Measurements from ENCODE around the gene NANOS3. TPM values are rescaled to one million over a fixed set of nuclear protein-coding genes. Genes with fewer than 3 reads are reported as not detected.

Gene NANOS3
- total RNA-seq, 8 experiments from 2014 or later = 1.4 to 14.9 (median 3.7) TPM; not detected in 2

- H3K4me1 ChIP-seq (replicated peaks in 1 of 2) = peaks cover 0 to 3% of the 10 kb centered on the region in 2 donors
- peak; percentile 25 to 87 (median 56) for ATAC-seq (replicated peaks in 6 of 8)
- in situ Hi-C loops (cut with MboI; ENCODE audit: low pct_unique_long_range_greater_than_20kb in 2 of 9, low sequenced_read_pairs in 9 of 9, unreplicated experiment in 9 of 9) = loop anchor here in 7 of 9 experiments (10.0 to 25.0 kb wide), 4 partner anchors 202 to 286 kb away; partner anchors contain the start of genes MISP3 (in 2 of the 7) and C19orf67 (in 1 of the 7)
- 20% methylated on average over 1 of the region's 45 CpGs; no CpG with 5 or more reads in 9 of the 10 experiments for WGBS, 10 experiments
- no peak overlapping the region for H3K27ac ChIP-seq
- H3K4me3 ChIP-seq = peak overlapping the region in 1 of 5 donors; percentile 6
Observed at GRCh38 chr19:13872695-13873389, 4.1 kb upstream of the NANOS3 start.

GRCh38 chr19:13873834-13874515, 3.0 kb upstream of the NANOS3 start:
- no peak overlapping the region for H3K27ac ChIP-seq
- peak in 1 of 8 experiments; percentile 28 for ATAC-seq (replicated peaks in 6 of 8)
- peaks cover 0 to 3% of the 10 kb centered on the region in 2 donors for H3K4me1 ChIP-seq (replicated peaks in 1 of 2)
- in situ Hi-C loops (cut with MboI; ENCODE audit: low pct_unique_long_range_greater_than_20kb in 2 of 9, low sequenced_read_pairs in 9 of 9, unreplicated experiment in 9 of 9) = loop anchor here in 7 of 9 experiments (10.0 to 25.0 kb wide), 4 partner anchors 201 to 287 kb away; partner anchors contain the start of genes MISP3 (in 2 of the 7) and C19orf67 (in 1 of the 7)
- WGBS, 10 experiments = 36 to 82% (median 38%) methylated on average over 2 to 4 of the region's 35 CpGs; no CpG with 5 or more reads in 5 of the 10 experiments
- no peak overlapping the region for H3K4me3 ChIP-seq

- ATAC-seq (replicated peaks in 6 of 8) = no peak
- Histone ChIP-seq H3K27ac (no peak overlapping the region), H3K4me1 (replicated peaks in 1 of 2) (peaks cover 6 to 9% of the 10 kb centered on the region in 2 donors), H3K4me3 (no peak overlapping the region)
- 67 to 80% (median 80%) methylated on average over 1 of the region's 5 CpGs; no CpG with 5 or more reads in 7 of the 10 experiments for WGBS, 10 experiments
- in situ Hi-C loops (cut with MboI; ENCODE audit: low pct_unique_long_range_greater_than_20kb in 2 of 9, low sequenced_read_pairs in 9 of 9, unreplicated experiment in 9 of 9) = loop anchor here (10.0 to 25.0 kb wide), 4 partner anchors 186 to 536 kb away; partner anchors contain the start of genes MISP3 (in 8 of the 9), PALM3 (in 6 of the 9), C19orf67 (in 1 of the 9) and DDX39A (in 1 of the 9)
Observed at GRCh38 chr19:13875824-13876223, 1.1 kb upstream of the NANOS3 start.

- in situ Hi-C loops (cut with MboI; ENCODE audit: low pct_unique_long_range_greater_than_20kb in 2 of 9, low sequenced_read_pairs in 9 of 9, unreplicated experiment in 9 of 9) = loop anchor here (10.0 to 25.0 kb wide), 4 partner anchors 185 to 535 kb away; partner anchors contain the start of genes MISP3 (in 8 of the 9), PALM3 (in 6 of the 9), C19orf67 (in 1 of the 9) and DDX39A (in 1 of the 9)
- no peak for ATAC-seq (replicated peaks in 6 of 8)
- no peak overlapping the region for H3K27ac ChIP-seq
- no peak overlapping the region for H3K4me3 ChIP-seq
- 40 to 87% (median 73%) methylated on average over 2 to 13 of the region's 27 CpGs; no CpG with 5 or more reads in 6 of the 10 experiments for WGBS, 10 experiments
- peaks cover 18 to 24% of the 10 kb centered on the region in 2 donors for H3K4me1 ChIP-seq (replicated peaks in 1 of 2)
Observed at GRCh38 chr19:13877303-13877702, 369 bp downstream of the NANOS3 start.

- Histone ChIP-seq H3K27ac (no peak overlapping the region), H3K4me1 (replicated peaks in 1 of 2) (peaks cover 18 to 22% of the 10 kb centered on the region in 2 donors), H3K4me3 (peak overlapping the region in 3 of 5 donors; percentile 0 to 4 (median 1))
- ATAC-seq (replicated peaks in 6 of 8) = peak; percentile 93 to 97 (median 96)
- in situ Hi-C loops (cut with MboI; ENCODE audit: low pct_unique_long_range_greater_than_20kb in 2 of 9, low sequenced_read_pairs in 9 of 9, unreplicated experiment in 9 of 9) = loop anchor here in 7 of 9 experiments (25.0 kb wide), 2 partner anchors 182 to 532 kb away; partner anchors contain the start of genes MISP3 (in 6 of the 7), PALM3 (in 6 of the 7) and DDX39A (in 1 of the 7)
- WGBS, 10 experiments = 0 to 52% (median 0%) methylated on average over 2 to 10 of the region's 34 CpGs; no CpG with 5 or more reads in 5 of the 10 experiments
Observed at GRCh38 chr19:13880059-13881043, 3.4 kb downstream of the NANOS3 start.

GRCh38 chr19:13881251-13881691, 4.3 kb downstream of the NANOS3 start:
- Histone ChIP-seq H3K27ac (peak overlapping the region in 1 of 2 donors; percentile 16), H3K4me1 (replicated peaks in 1 of 2) (peaks cover 18 to 22% of the 10 kb centered on the region in 2 donors), H3K4me3 (no peak overlapping the region)
- 20 to 40% (median 30%) methylated on average over 1 to 3 of the region's 12 CpGs; no CpG with 5 or more reads in 7 of the 10 experiments for WGBS, 10 experiments
- ATAC-seq (replicated peaks in 6 of 8) = no peak
- in situ Hi-C loops (cut with MboI; ENCODE audit: low pct_unique_long_range_greater_than_20kb in 2 of 9, low sequenced_read_pairs in 9 of 9, unreplicated experiment in 9 of 9) = loop anchor here in 7 of 9 experiments (25.0 kb wide), 2 partner anchors 181 to 531 kb away; partner anchors contain the start of genes MISP3 (in 6 of the 7), PALM3 (in 6 of the 7) and DDX39A (in 1 of the 7)

- Histone ChIP-seq H3K4me3 (no peak overlapping the region), H3K27ac (peak overlapping the region in 1 of 2 donors; percentile 16), H3K4me1 (replicated peaks in 1 of 2) (peaks cover 18 to 22% of the 10 kb centered on the region in 2 donors)
- in situ Hi-C loops (cut with MboI; ENCODE audit: low pct_unique_long_range_greater_than_20kb in 2 of 9, low sequenced_read_pairs in 9 of 9, unreplicated experiment in 9 of 9) = loop anchor here in 7 of 9 experiments (25.0 kb wide), 2 partner anchors 180 to 530 kb away; partner anchors contain the start of genes MISP3 (in 6 of the 7), PALM3 (in 6 of the 7) and DDX39A (in 1 of the 7)
- 18 to 100% (median 67%) methylated on average over 2 to 6 of the region's 17 CpGs; no CpG with 5 or more reads in 5 of the 10 experiments for WGBS, 10 experiments
- ATAC-seq (replicated peaks in 6 of 8) = peak in 5 of 8 experiments; percentile 2 to 9 (median 4)
Observed at GRCh38 chr19:13881692-13882418, 4.9 kb downstream of the NANOS3 start.

GRCh38 chr19:13882419-13882795, 5.5 kb downstream of the NANOS3 start:
- Histone ChIP-seq H3K4me3 (no peak overlapping the region), H3K4me1 (replicated peaks in 1 of 2) (peaks cover 18 to 22% of the 10 kb centered on the region in 2 donors), H3K27ac (no peak overlapping the region)
- no peak for ATAC-seq (replicated peaks in 6 of 8)
- 94 to 100% (median 100%) methylated on average over 1 to 3 of the region's 5 CpGs; no CpG with 5 or more reads in 6 of the 10 experiments for WGBS, 10 experiments
- in situ Hi-C loops (cut with MboI; ENCODE audit: low pct_unique_long_range_greater_than_20kb in 2 of 9, low sequenced_read_pairs in 9 of 9, unreplicated experiment in 9 of 9) = loop anchor here in 7 of 9 experiments (25.0 kb wide), 2 partner anchors 180 to 530 kb away; partner anchors contain the start of genes MISP3 (in 6 of the 7), PALM3 (in 6 of the 7) and DDX39A (in 1 of the 7)

GRCh38 chr19:13882836-13883235, 5.9 kb downstream of the NANOS3 start:
- H3K4me1 ChIP-seq (replicated peaks in 1 of 2) = peaks cover 18 to 22% of the 10 kb centered on the region in 2 donors
- 97% methylated on average over 5 of the region's 12 CpGs; no CpG with 5 or more reads in 9 of the 10 experiments for WGBS, 10 experiments
- in situ Hi-C loops (cut with MboI; ENCODE audit: low pct_unique_long_range_greater_than_20kb in 2 of 9, low sequenced_read_pairs in 9 of 9, unreplicated experiment in 9 of 9) = loop anchor here in 7 of 9 experiments (25.0 kb wide), 2 partner anchors 179 to 529 kb away; partner anchors contain the start of genes MISP3 (in 6 of the 7), PALM3 (in 6 of the 7) and DDX39A (in 1 of the 7)
- no peak for ATAC-seq (replicated peaks in 6 of 8)
- no peak overlapping the region for H3K27ac ChIP-seq
- H3K4me3 ChIP-seq = no peak overlapping the region

GRCh38 chr19:13883516-13884064, 6.7 kb downstream of the NANOS3 start:
- Histone ChIP-seq H3K27ac (no peak overlapping the region), H3K4me3 (no peak overlapping the region), H3K4me1 (replicated peaks in 1 of 2) (peaks cover 18 to 22% of the 10 kb centered on the region in 2 donors)
- WGBS, 10 experiments = 83 to 100% methylated on average over 1 of the region's 10 CpGs; no CpG with 5 or more reads in 8 of the 10 experiments
- in situ Hi-C loops (cut with MboI; ENCODE audit: low pct_unique_long_range_greater_than_20kb in 2 of 9, low sequenced_read_pairs in 9 of 9, unreplicated experiment in 9 of 9) = loop anchor here in 7 of 9 experiments (25.0 kb wide), 2 partner anchors 179 to 529 kb away; partner anchors contain the start of genes MISP3 (in 6 of the 7), PALM3 (in 6 of the 7) and DDX39A (in 1 of the 7)
- ATAC-seq (replicated peaks in 6 of 8) = no peak

Measured in motor neuron (in vitro differentiated cells).